Smooth muscle cell (in vitro differentiated cells): ENCODE results near the gene MDGA2. TPM values are rescaled to one million over a fixed set of nuclear protein-coding genes. Genes with fewer than 3 reads are reported as not detected.

Source experiments
- DNase-seq: peaks from one replicate; lab custom pipeline; 2025; ENCODE audit not compliant: unreplicated experiment; lab: John Stamatoyannopoulos, UW
- H2AFZ ChIP-seq: fragments of 200-600 bp; sonication (generic); 2 replicates; pipeline ENCODE4 v1.6.0; 2016; ENCODE audit warnings: antibody characterized with exemption, low read depth, mild to moderate bottlenecking
- H3F3A ChIP-seq: fragments of 200-600 bp; sonication (generic); 2 replicates; pipeline ENCODE4 v1.6.0; 2017; ENCODE audit warnings: antibody characterized with exemption, low read depth
- H3K27ac ChIP-seq: fragments of 200-600 bp; sonication (generic); 2 replicates; pipeline ENCODE4 v1.5.1; 2016; ENCODE audit warnings: low read depth, mild to moderate bottlenecking
- H3K27me3 ChIP-seq: fragments of 200-600 bp; sonication (generic); 2 replicates; pipeline ENCODE4 v1.6.1; 2016; ENCODE audit warnings: low read depth, mild to moderate bottlenecking
- H3K36me3 ChIP-seq: fragments of 200-600 bp; sonication (generic); 2 replicates; pipeline ENCODE4 v1.5.1; 2016; ENCODE audit warnings: low read depth
- H3K4me1 ChIP-seq: fragments of 200-600 bp; sonication (generic); 2 replicates; pipeline ENCODE4 v1.5.1; 2016; ENCODE audit warnings: low read depth
- H3K4me2 ChIP-seq: fragments of 200-600 bp; sonication (generic); 2 replicates; pipeline ENCODE4 v1.6.0; 2016; ENCODE audit warnings: mild to moderate bottlenecking
- H3K4me3 ChIP-seq: fragments of 200-600 bp; sonication (generic); 2 replicates; pipeline ENCODE4 v1.5.1; 2016; ENCODE audit warnings: mild to moderate bottlenecking
- H3K79me2 ChIP-seq: fragments of 200-600 bp; sonication (generic); 2 replicates; pipeline ENCODE4 v1.6.0; 2016; ENCODE audit warnings: low read depth, mild to moderate bottlenecking
- H3K9ac ChIP-seq: fragments of 200-600 bp; sonication (generic); 2 replicates; pipeline ENCODE4 v1.6.0; 2016; ENCODE audit warnings: low read depth
- H3K9me3 ChIP-seq: fragments of 200-600 bp; sonication (generic); replicated peaks from 2 replicates; pipeline ENCODE4 v1.5.1; 2016; ENCODE audit warnings: low read depth
- H4K20me1 ChIP-seq: fragments of 200-600 bp; sonication (generic); 2 replicates; pipeline ENCODE4 v1.6.0; 2016; ENCODE audit warnings: low read depth
- CTCF ChIP-seq: fragments of 200-600 bp; sonication (generic); IDR thresholded peaks from 2 replicates; pipeline ENCODE4 v1.5.1; 2017; ENCODE audit warnings: borderline replicate concordance, mild to moderate bottlenecking, antibody characterized with exemption; ENCODE audit not compliant: insufficient read depth, poor library complexity, severe bottlenecking
- WGBS: methylation state at CpG from one replicate; pipeline ENCODE4 v1.1.7; 2016; ENCODE audit warnings: low lambda C conversion rate; 5-methylcytosine and 5-hydroxymethylcytosine counted together
- polyA plus RNA-seq: library from polyadenylated mRNA; unstranded; fragments of >200 nt; fragmentation: Nextera tagmentation; extraction: Ambion mirVana; gene quantifications from 2 replicates; pipeline ENCODE4 v1.2.1, GENCODE V29; 2016
- total RNA-seq: library from RNA; depleted of rRNA; stranded (reverse); fragments of >200 nt; gene quantifications from 2 replicates; pipeline ENCODE4 v1.2.3, GENCODE V29; 2014

The MDGA2 gene
- total and polyA plus RNA-seq, 2 experiments from 2014 or later: 1.4 to 1.8 TPM

DNA sequence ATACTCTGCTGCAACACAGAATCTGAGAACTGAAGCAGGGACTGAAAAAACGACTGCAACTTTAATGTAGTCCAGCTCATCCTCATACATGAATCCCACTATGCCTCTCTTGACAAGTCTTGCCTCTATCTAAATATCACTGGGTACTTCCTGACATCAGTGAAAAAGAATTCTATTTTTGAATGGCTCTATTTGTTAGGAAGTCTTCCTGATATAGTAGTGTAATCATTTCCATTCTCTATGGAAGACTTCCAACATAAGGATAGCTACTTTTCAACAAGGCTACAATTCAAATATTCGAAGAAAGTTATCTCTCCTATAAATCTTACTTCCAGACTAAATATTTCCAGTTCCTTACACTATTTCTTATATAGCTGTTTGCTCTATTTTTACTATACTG lies 167.5 kb downstream of the MDGA2 start:
- no peaks in the 10 kb centered on the region for H4K20me1 ChIP-seq
- no peak for DNase-seq
- no peaks in the 10 kb centered on the region for H3K9me3 ChIP-seq
- H3K27ac ChIP-seq: no peak overlapping the region
- H3K36me3 ChIP-seq: no peaks in the 10 kb centered on the region
- 83% methylated on average over 2 of the region's 2 CpGs for WGBS
- no peak overlapping the region for H3K9ac ChIP-seq
- H2AFZ ChIP-seq: no peak overlapping the region
- peaks cover 3% of the 10 kb centered on the region for H3K4me1 ChIP-seq
- no peaks in the 10 kb centered on the region for H3K79me2 ChIP-seq
- no peaks in the 10 kb centered on the region for H3F3A ChIP-seq
- no peak for TF ChIP-seq CTCF
- no peak overlapping the region for H3K4me2 ChIP-seq
- no peak overlapping the region for H3K4me3 ChIP-seq
- H3K27me3 ChIP-seq: no peaks in the 10 kb centered on the region

DNA sequence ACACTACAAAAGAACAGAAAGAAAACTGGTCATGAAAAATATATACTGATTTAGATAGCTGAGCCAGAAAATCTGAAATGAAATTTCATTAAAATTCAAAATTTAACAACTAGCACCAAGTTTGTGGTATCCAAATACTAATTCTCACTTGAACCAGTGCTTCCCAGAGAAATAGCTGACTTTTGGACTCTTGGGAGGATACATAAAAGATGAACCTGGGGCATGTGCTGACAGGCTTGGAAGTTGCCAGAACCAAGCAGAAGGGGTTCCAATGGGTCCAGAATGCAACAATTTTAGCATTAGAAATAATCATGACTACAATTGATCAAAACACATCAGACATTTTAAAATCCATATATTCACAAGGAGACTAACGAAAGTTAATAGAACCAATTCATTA lies 175.0 kb downstream of the MDGA2 start:
- no peaks in the 10 kb centered on the region for H3K36me3 ChIP-seq
- DNase-seq: no peak
- no peak overlapping the region for H2AFZ ChIP-seq
- H3K27ac ChIP-seq: no peak overlapping the region
- no peaks in the 10 kb centered on the region for H3K9me3 ChIP-seq
- H3K27me3 ChIP-seq: no peaks in the 10 kb centered on the region
- H3K4me1 ChIP-seq: no peaks in the 10 kb centered on the region
- H3F3A ChIP-seq: no peaks in the 10 kb centered on the region
- TF ChIP-seq CTCF: no peak
- H3K4me3 ChIP-seq: no peak overlapping the region
- H3K9ac ChIP-seq: no peak overlapping the region
- no peak overlapping the region for H3K4me2 ChIP-seq
- 89% methylated on average over 1 of the region's 1 CpG for WGBS
- no peaks in the 10 kb centered on the region for H4K20me1 ChIP-seq
- H3K79me2 ChIP-seq: no peaks in the 10 kb centered on the region

- H3K79me2 ChIP-seq: no peaks in the 10 kb centered on the region
- H2AFZ ChIP-seq: no peak overlapping the region
- H3K9ac ChIP-seq: no peak overlapping the region
- WGBS: 91% methylated on average over 4 of the region's 4 CpGs
- no peaks in the 10 kb centered on the region for H3K36me3 ChIP-seq
- TF ChIP-seq CTCF: no peak
- no peaks in the 10 kb centered on the region for H3F3A ChIP-seq
- H4K20me1 ChIP-seq: no peaks in the 10 kb centered on the region
- H3K4me3 ChIP-seq: no peak overlapping the region
- H3K27me3 ChIP-seq: no peaks in the 10 kb centered on the region
- H3K4me1 ChIP-seq: no peaks in the 10 kb centered on the region
- H3K27ac ChIP-seq: no peak overlapping the region
- DNase-seq: no peak
- H3K4me2 ChIP-seq: no peak overlapping the region
- H3K9me3 ChIP-seq: no peaks in the 10 kb centered on the region
Observed at GRCh38 chr14:47490766-47491165, 184.6 kb downstream of the MDGA2 start.

GRCh38 chr14:47490353-47490752 lies 185.1 kb downstream of the MDGA2 start:
- Histone ChIP-seq H3K4me3 (no peak overlapping the region), H3K4me2 (no peak overlapping the region), H3K9me3 (no peaks in the 10 kb centered on the region), H4K20me1 (no peaks in the 10 kb centered on the region), H3K27ac (no peak overlapping the region), H3K36me3 (no peaks in the 10 kb centered on the region), H3K27me3 (no peaks in the 10 kb centered on the region), H3K9ac (no peak overlapping the region), H3K4me1 (no peaks in the 10 kb centered on the region), H3F3A (no peaks in the 10 kb centered on the region), H2AFZ (no peak overlapping the region), H3K79me2 (no peaks in the 10 kb centered on the region)
- 98% methylated on average over 3 of the region's 3 CpGs for WGBS
- no peak for DNase-seq
- TF ChIP-seq CTCF: no peak
